ENCODE data around the gene IL36G.

GRCh38 chr2:113028112-113028511 lies 50.3 kb downstream of the IL36G start:
- no peak for TF ChIP-seq POLR2A (IDR thresholded peaks at IDR 0.05)
- TF ChIP-seq CTCF (IDR thresholded peaks at IDR 0.05 in 8 of 11, conservative IDR thresholded peaks at IDR 0.05 in 3 of 11) = no peak
- no peak for TF ChIP-seq POLR2AphosphoS5 (IDR thresholded peaks at IDR 0.05)

All from spleen (tissue), 7 donors.